Stimulated activated CD4-positive, alpha-beta T cell treated with anti-CD3 and anti-CD28 coated beads, TNF-alpha, amount 100 ng/mL, for 24 hours (primary cell): ENCODE data around the gene ITPR3.

Experiments used
- DNase-seq, 3 experiments: peaks; one replicate each; pipeline ENCODE4 v3.0.0-alpha.2; 2020; ENCODE audit warnings: low read depth in 3 of 3

Gene ITPR3

GRCh38 chr6:33638556-33638955 lies 17.4 kb downstream of the ITPR3 start:
- no peak for DNase-seq

GRCh38 chr6:33639559-33639958 lies 18.4 kb downstream of the ITPR3 start:
- no peak for DNase-seq

GRCh38 chr6:33640361-33640760 lies 19.2 kb downstream of the ITPR3 start:
- DNase-seq = no peak

GRCh38 chr6:33641144-33641543 lies 20.0 kb downstream of the ITPR3 start:
- DNase-seq = no peak

- DNase-seq = no peak
Observed at GRCh38 chr6:33641602-33642001, 20.5 kb downstream of the ITPR3 start.

GRCh38 chr6:33642897-33643296 lies 21.8 kb downstream of the ITPR3 start:
- no peak for DNase-seq

- no peak for DNase-seq
Observed at GRCh38 chr6:33651403-33651802, 30.3 kb downstream of the ITPR3 start.

- no peak for DNase-seq
Observed at GRCh38 chr6:33652002-33652401, 30.9 kb downstream of the ITPR3 start.

GRCh38 chr6:33654831-33655554 lies 33.9 kb downstream of the ITPR3 start:
- no peak for DNase-seq

- no peak for DNase-seq
Observed at GRCh38 chr6:33656844-33657243, 35.7 kb downstream of the ITPR3 start.

- DNase-seq = no peak
Observed at GRCh38 chr6:33658982-33659689, 38.0 kb downstream of the ITPR3 start.

GRCh38 chr6:33659986-33660385 lies 38.9 kb downstream of the ITPR3 start:
- no peak for DNase-seq

GRCh38 chr6:33661106-33661838 lies 40.1 kb downstream of the ITPR3 start:
- no peak for DNase-seq

- no peak for DNase-seq
Observed at GRCh38 chr6:33662318-33662717, 41.2 kb downstream of the ITPR3 start.

- DNase-seq = no peak
Observed at GRCh38 chr6:33663028-33663427, 41.9 kb downstream of the ITPR3 start.

- no peak for DNase-seq
Observed at GRCh38 chr6:33663727-33664449, 42.8 kb downstream of the ITPR3 start.

GRCh38 chr6:33664506-33665057 lies 43.5 kb downstream of the ITPR3 start:
- DNase-seq = no peak

- no peak for DNase-seq
Observed at GRCh38 chr6:33665957-33666356, 44.8 kb downstream of the ITPR3 start.

- no peak for DNase-seq
Observed at GRCh38 chr6:33667072-33667471, 46.0 kb downstream of the ITPR3 start.

- no peak for DNase-seq
Observed at GRCh38 chr6:33667776-33668175, 46.7 kb downstream of the ITPR3 start.

- no peak for DNase-seq
Observed at GRCh38 chr6:33668328-33668727, 47.2 kb downstream of the ITPR3 start.

GRCh38 chr6:33668914-33669313 lies 47.8 kb downstream of the ITPR3 start:
- peak in 2 of 3 experiments; percentile 22 to 45 for DNase-seq
